Liver (tissue), 9 donors: ENCODE data around the gene ROBO2. TPM values are rescaled to one million over a fixed set of nuclear protein-coding genes. Genes with fewer than 3 reads are reported as not detected.

Source experiments
- DNase-seq: peaks from one replicate; pipeline ENCODE4 v3.0.0-alpha.2; 2017; ENCODE audit warnings: low spot score
- H3K27ac ChIP-seq, 2 donors: one replicate each; pipeline ENCODE4 v1.7.0; 2013; ENCODE audit warnings: inconsistent platforms in 2 of 2, low read length in 2 of 2, control low read depth in 1 of 2, low read depth in 1 of 2, mild to moderate bottlenecking in 1 of 2
- H3K27me3 ChIP-seq, 4 donors: one replicate each; pipeline versions ENCODE4 v1.6.1 to v1.7.0; 2013; ENCODE audit warnings: low read length in 3 of 4, inconsistent platforms in 1 of 4, mild to moderate bottlenecking in 1 of 4, moderate library complexity in 1 of 4; ENCODE audit not compliant: control insufficient read depth in 4 of 4, insufficient read depth in 4 of 4
- H3K36me3 ChIP-seq, 4 donors: one replicate each; pipeline versions ENCODE4 v1.6.1 to v1.7.0; 2013; ENCODE audit warnings: low read length in 3 of 4, mild to moderate bottlenecking in 3 of 4, low read depth in 1 of 4, moderate library complexity in 1 of 4; ENCODE audit not compliant: control insufficient read depth in 4 of 4, insufficient read depth in 3 of 4
- H3K4me1 ChIP-seq, 4 donors: one replicate each; pipeline versions ENCODE4 v1.6.1 to v1.7.0; 2013; ENCODE audit warnings: low read length in 3 of 4, mild to moderate bottlenecking in 3 of 4, moderate library complexity in 1 of 4; ENCODE audit not compliant: control insufficient read depth in 4 of 4, insufficient read depth in 4 of 4
- H3K4me3 ChIP-seq, 3 donors: one replicate each; pipeline versions ENCODE4 v1.6.1 to v1.7.0; 2013; ENCODE audit warnings: low read length in 3 of 3, control low read depth in 1 of 3, low read depth in 1 of 3, mild to moderate bottlenecking in 1 of 3
- H3K9ac ChIP-seq, 2 donors: one replicate each; pipeline ENCODE4 v1.7.0; 2013; ENCODE audit warnings: low read length in 2 of 2, mild to moderate bottlenecking in 2 of 2, moderate library complexity in 2 of 2, control low read depth in 1 of 2, low read depth in 1 of 2
- H3K9me3 ChIP-seq, 4 donors: one replicate each; pipeline versions ENCODE4 v1.6.1 to v1.7.0; 2013; ENCODE audit warnings: low read length in 3 of 4; ENCODE audit not compliant: control insufficient read depth in 4 of 4
- CTCF ChIP-seq: fragments of 150-350 bp; IDR thresholded peaks from 2 replicates; pipeline ENCODE4 v1.5.1; 2017; ENCODE audit warnings: improper control_type of control experiment, low read depth, low read length; ENCODE audit not compliant: missing input control
- EGR1 ChIP-seq, 2 donors: IDR thresholded peaks; 2 replicates each; pipeline ENCODE4 v1.6.1; 2016 to 2018; ENCODE audit warnings: antibody characterized with exemption in 2 of 2, low read depth in 2 of 2
- FOXA1 ChIP-seq: IDR thresholded peaks from 2 replicates; pipeline ENCODE4 v1.6.1; 2016; ENCODE audit warnings: antibody characterized with exemption
- FOXA2 ChIP-seq: IDR thresholded peaks from 2 replicates; pipeline ENCODE4 v1.6.1; 2016; ENCODE audit warnings: antibody characterized with exemption
- GABPA ChIP-seq, 2 donors: IDR thresholded peaks in 1 of 2; conservative IDR thresholded peaks in 1 of 2; 2 replicates each; pipeline ENCODE4 v1.6.1; 2016; ENCODE audit warnings: antibody characterized with exemption in 2 of 2, mild to moderate bottlenecking in 1 of 2, moderate library complexity in 1 of 2
- HNF4A ChIP-seq, 2 donors: conservative IDR thresholded peaks; 2 replicates each; pipeline ENCODE4 v1.6.1; 2016; ENCODE audit warnings: antibody characterized with exemption in 2 of 2, mild to moderate bottlenecking in 2 of 2
- HNF4G ChIP-seq: IDR thresholded peaks from 2 replicates; pipeline ENCODE4 v1.6.1; 2016; ENCODE audit warnings: antibody characterized with exemption
- JUND ChIP-seq, 2 donors: IDR thresholded peaks; 2 replicates each; pipeline ENCODE4 v1.6.1; 2016; ENCODE audit warnings: antibody characterized with exemption in 2 of 2
- NR2F2 ChIP-seq: IDR thresholded peaks from 2 replicates; pipeline ENCODE4 v1.6.1; 2016; ENCODE audit warnings: antibody characterized with exemption
- RAD21 ChIP-seq, 2 donors: IDR thresholded peaks; 2 replicates each; pipeline ENCODE4 v1.6.1; 2016; ENCODE audit warnings: antibody characterized with exemption in 2 of 2, mild to moderate bottlenecking in 2 of 2
- RXRA ChIP-seq, 2 donors: IDR thresholded peaks; 2 replicates each; pipeline ENCODE4 v1.6.1; 2017 to 2018; ENCODE audit warnings: antibody characterized with exemption in 2 of 2, mild to moderate bottlenecking in 1 of 2
- SP1 ChIP-seq: IDR thresholded peaks from 2 replicates; pipeline ENCODE4 v1.6.1; 2018; ENCODE audit warnings: antibody characterized with exemption, mild to moderate bottlenecking
- TAF1 ChIP-seq: conservative IDR thresholded peaks from 2 replicates; pipeline ENCODE4 v1.6.1; 2016; ENCODE audit warnings: antibody characterized with exemption, mild to moderate bottlenecking
- YY1 ChIP-seq: IDR thresholded peaks from 2 replicates; pipeline ENCODE4 v1.6.1; 2016; ENCODE audit warnings: antibody characterized with exemption, mild to moderate bottlenecking
- ZBTB33 ChIP-seq: IDR thresholded peaks from 2 replicates; pipeline ENCODE4 v1.6.1; 2016; ENCODE audit warnings: antibody characterized with exemption
- WGBS: extraction: QIAGEN DNeasy Blood & Tissue Kit; methylation state at CpG from one replicate; pipeline ENCODE4 v1.1.7; 2013; 5-methylcytosine and 5-hydroxymethylcytosine counted together
- polyA plus RNA-seq, 2 donors: library from polyadenylated mRNA; stranded (reverse) in 1 of 2; unstranded in 1 of 2; fragments of 200-250 nt in 1 of 2; fragments of >200 nt in 1 of 2; fragmentation: Nextera tagmentation in 1 of 2; extraction: Ambion mirVana in 1 of 2; gene quantifications; one replicate each; pipeline versions ENCODE4 v1.2.1 to v1.2.3, GENCODE V29; 2013 to 2015
- total RNA-seq, 2 donors: library from RNA; depleted of rRNA; stranded (reverse); fragments of >200 nt; gene quantifications; one replicate each; pipeline ENCODE4 v1.2.3, GENCODE V29; 2014
- TF ChIP-seq, protein P1 (sequence below): IDR thresholded peaks from 2 replicates; pipeline ENCODE4 v1.6.1; 2016; ENCODE audit warnings: antibody characterized with exemption
- TF ChIP-seq, protein P2 (sequence below): IDR thresholded peaks from 2 replicates; pipeline ENCODE4 v1.6.1; 2016; ENCODE audit warnings: antibody characterized with exemption, mild to moderate bottlenecking
- TF ChIP-seq, protein P3 (sequence below): IDR thresholded peaks from 2 replicates; pipeline ENCODE4 v1.6.1; 2016; ENCODE audit warnings: antibody characterized with exemption
- donor health status: healthy.
- donor health status: healthy.
- donor health status: healthy.
- donor health status: healthy.
- donor health status: healthy.

The ROBO2 gene
- total and polyA plus RNA-seq, 4 donors = 0.22 to 19.4 (median 1.1) TPM

DNA sequence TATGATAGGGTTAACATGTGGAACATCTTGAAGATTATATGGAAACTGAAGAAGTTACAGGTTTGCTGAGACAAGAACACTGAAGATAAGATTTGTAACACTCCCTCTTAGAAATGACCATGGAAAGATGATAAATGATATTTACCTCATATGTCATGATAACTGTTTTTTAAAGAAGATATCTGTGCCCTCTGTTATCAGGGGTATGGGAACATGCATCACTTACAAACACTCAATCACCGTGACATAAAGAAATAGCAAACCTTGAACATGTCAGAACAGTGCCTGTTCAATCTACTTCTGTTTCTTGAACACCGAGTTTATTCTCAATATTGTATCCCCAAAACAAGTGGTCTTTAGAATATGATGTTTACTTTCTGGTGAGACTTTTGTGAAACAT, 149.4 kb downstream of the ROBO2 start:
- DNase-seq = no peak
- Histone ChIP-seq H3K4me3 (no peak overlapping the region), H3K36me3 (no peaks in the 10 kb centered on the region), H3K9ac (no peak overlapping the region), H3K27me3 (no peaks in the 10 kb centered on the region), H3K4me1 (no peaks in the 10 kb centered on the region), H3K27ac (no peak overlapping the region), H3K9me3 (no peaks in the 10 kb centered on the region)
- TF ChIP-seq FOXA1 (no peak), JUND (IDR thresholded peaks at IDR 0.05) (no peak), ZBTB33 (no peak), HNF4A (conservative IDR thresholded peaks at IDR 0.05) (no peak), RXRA (IDR thresholded peaks at IDR 0.05) (no peak), YY1 (no peak), NR2F2 (no peak), CTCF (no peak), GABPA (IDR thresholded peaks at IDR 0.05 in 1 of 2, conservative IDR thresholded peaks at IDR 0.05 in 1 of 2) (no peak), SP1 (no peak), HNF4G (no peak), TAF1 (no peak), EGR1 (IDR thresholded peaks at IDR 0.05; ENCODE audit: low read depth in 2 of 2) (no peak), FOXA2 (no peak), RAD21 (IDR thresholded peaks at IDR 0.05) (no peak)
- TF ChIP-seq, protein P1, sequence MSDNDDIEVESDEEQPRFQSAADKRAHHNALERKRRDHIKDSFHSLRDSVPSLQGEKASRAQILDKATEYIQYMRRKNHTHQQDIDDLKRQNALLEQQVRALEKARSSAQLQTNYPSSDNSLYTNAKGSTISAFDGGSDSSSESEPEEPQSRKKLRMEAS = no peak
- TF ChIP-seq, protein P2, sequence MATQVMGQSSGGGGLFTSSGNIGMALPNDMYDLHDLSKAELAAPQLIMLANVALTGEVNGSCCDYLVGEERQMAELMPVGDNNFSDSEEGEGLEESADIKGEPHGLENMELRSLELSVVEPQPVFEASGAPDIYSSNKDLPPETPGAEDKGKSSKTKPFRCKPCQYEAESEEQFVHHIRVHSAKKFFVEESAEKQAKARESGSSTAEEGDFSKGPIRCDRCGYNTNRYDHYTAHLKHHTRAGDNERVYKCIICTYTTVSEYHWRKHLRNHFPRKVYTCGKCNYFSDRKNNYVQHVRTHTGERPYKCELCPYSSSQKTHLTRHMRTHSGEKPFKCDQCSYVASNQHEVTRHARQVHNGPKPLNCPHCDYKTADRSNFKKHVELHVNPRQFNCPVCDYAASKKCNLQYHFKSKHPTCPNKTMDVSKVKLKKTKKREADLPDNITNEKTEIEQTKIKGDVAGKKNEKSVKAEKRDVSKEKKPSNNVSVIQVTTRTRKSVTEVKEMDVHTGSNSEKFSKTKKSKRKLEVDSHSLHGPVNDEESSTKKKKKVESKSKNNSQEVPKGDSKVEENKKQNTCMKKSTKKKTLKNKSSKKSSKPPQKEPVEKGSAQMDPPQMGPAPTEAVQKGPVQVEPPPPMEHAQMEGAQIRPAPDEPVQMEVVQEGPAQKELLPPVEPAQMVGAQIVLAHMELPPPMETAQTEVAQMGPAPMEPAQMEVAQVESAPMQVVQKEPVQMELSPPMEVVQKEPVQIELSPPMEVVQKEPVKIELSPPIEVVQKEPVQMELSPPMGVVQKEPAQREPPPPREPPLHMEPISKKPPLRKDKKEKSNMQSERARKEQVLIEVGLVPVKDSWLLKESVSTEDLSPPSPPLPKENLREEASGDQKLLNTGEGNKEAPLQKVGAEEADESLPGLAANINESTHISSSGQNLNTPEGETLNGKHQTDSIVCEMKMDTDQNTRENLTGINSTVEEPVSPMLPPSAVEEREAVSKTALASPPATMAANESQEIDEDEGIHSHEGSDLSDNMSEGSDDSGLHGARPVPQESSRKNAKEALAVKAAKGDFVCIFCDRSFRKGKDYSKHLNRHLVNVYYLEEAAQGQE = no peak
- TF ChIP-seq, protein P3, sequence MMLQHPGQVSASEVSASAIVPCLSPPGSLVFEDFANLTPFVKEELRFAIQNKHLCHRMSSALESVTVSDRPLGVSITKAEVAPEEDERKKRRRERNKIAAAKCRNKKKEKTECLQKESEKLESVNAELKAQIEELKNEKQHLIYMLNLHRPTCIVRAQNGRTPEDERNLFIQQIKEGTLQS = no peak
- 87% methylated on average over 2 of the region's 2 CpGs for WGBS

DNA sequence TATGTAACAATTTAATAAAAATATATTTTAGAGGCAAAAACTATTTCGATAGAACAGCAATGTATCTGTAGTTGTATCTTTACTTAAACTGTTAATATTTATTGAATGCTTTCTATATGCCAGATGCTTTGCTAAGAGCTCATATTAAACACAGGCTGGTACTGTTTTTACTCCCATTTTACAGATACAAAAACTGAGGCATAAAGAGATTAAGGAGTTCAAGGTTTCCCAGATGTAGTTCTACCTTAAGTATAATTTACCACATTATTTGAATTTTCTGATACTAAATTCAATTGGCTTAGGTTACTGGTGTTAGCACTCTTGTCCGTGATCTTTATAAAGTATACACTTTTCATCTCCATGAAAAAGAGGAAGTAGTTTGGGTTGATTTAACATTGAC, 149.8 kb downstream of the ROBO2 start:
- Histone ChIP-seq H3K27me3 (no peaks in the 10 kb centered on the region), H3K36me3 (no peaks in the 10 kb centered on the region), H3K4me3 (no peak overlapping the region), H3K4me1 (no peaks in the 10 kb centered on the region), H3K9ac (no peak overlapping the region), H3K27ac (no peak overlapping the region), H3K9me3 (no peaks in the 10 kb centered on the region)
- WGBS = 78% methylated on average over 2 of the region's 2 CpGs
- no peak for DNase-seq
- TF ChIP-seq CTCF (no peak), YY1 (no peak), FOXA2 (no peak), GABPA (IDR thresholded peaks at IDR 0.05 in 1 of 2, conservative IDR thresholded peaks at IDR 0.05 in 1 of 2) (no peak), FOXA1 (no peak)
- TF ChIP-seq, protein P1 = no peak
- TF ChIP-seq, protein P2 = no peak
